HepG2 (cell line): ENCODE results near the gene SDK2. TPM values are rescaled to one million over a fixed set of nuclear protein-coding genes. Genes with fewer than 3 reads are reported as not detected.

ENCODE experiments used
- ATAC-seq: fragments of 200-7000 bp; cut with Tn5 transposase; 3 replicates; pipeline ENCODE4 v1.9.1; 2020; ENCODE audit warnings: mild to moderate bottlenecking, moderate library complexity
- BruUV-seq: library from RNA; stranded (reverse); fragments of 400-500 nt; replicated peaks from 2 replicates; lab custom pipeline; 2021; lab: Mats Ljungman, UMichigan
- CTCF ChIA-PET: fragments of 300-600 bp; formaldehyde crosslinking; extraction: SDS; loops from one replicate; lab custom pipeline; 2021; ENCODE audit warnings: low total read pairs, inconsistent platforms, low intra/inter-chr PET ratio; lab: Yijun Ruan, JAX
- POLR2A ChIA-PET: fragments of 350-600 bp; sonication (Branson Sonifier 250); formaldehyde crosslinking; loops from one replicate; lab custom pipeline; 2020; ENCODE audit warnings: antibody characterized with exemption, inconsistent platforms; lab: Yijun Ruan, JAX
- DNase-seq: peaks from one replicate; pipeline ENCODE4 v3.0.0-alpha.2; 2015; ENCODE audit warnings: low spot score
- FAIRE-seq: peaks from 3 replicates; lab custom pipeline; 2011; peaks lifted over from hg19 to GRCh38; lab: Jason Lieb, UNC
- H2AFZ ChIP-seq: one replicate; pipeline ENCODE4 v1.6.1; 2011; ENCODE audit warnings: low read length, inconsistent platforms
- H3K27ac ChIP-seq: fragments of 300-600 bp; 3 replicates; pipeline ENCODE4 v1.8.0; 2011; ENCODE audit warnings: mixed run types, mild to moderate bottlenecking, mixed read lengths, low read length, inconsistent platforms; ENCODE audit not compliant: insufficient read depth; ENCODE audit errors: extremely low read length
- H3K27me3 ChIP-seq, 2 experiments: fragments of 200-600 bp in 1 of 2; 2 replicates in 1 of 2; 3 replicates in 1 of 2; pipeline versions ENCODE4 v1.6.0 to v1.8.0; 2011; ENCODE audit warnings: low read length in 2 of 2, mild to moderate bottlenecking in 2 of 2, moderate library complexity in 2 of 2, inconsistent platforms in 1 of 2; ENCODE audit not compliant: insufficient read depth in 2 of 2, control insufficient read depth in 1 of 2
- H3K36me3 ChIP-seq, 2 experiments: fragments of 200-600 bp in 1 of 2; replicated peaks in 1 of 2; 2 replicates in 1 of 2; 3 replicates in 1 of 2; pipeline versions ENCODE4 v1.5.1 to v1.8.0; 2011; ENCODE audit warnings: low read length in 2 of 2, inconsistent platforms in 1 of 2; ENCODE audit not compliant: insufficient read depth in 2 of 2, control insufficient read depth in 1 of 2
- H3K4me1 ChIP-seq: 2 replicates; pipeline ENCODE4 v1.5.1; 2012; ENCODE audit warnings: low read length, inconsistent platforms; ENCODE audit not compliant: insufficient read depth
- H3K4me2 ChIP-seq: 2 replicates; pipeline ENCODE4 v1.6.0; 2011; ENCODE audit warnings: low read depth, low read length, inconsistent platforms
- H3K4me3 ChIP-seq, 3 experiments: fragments of 200-600 bp in 1 of 3; sonication (generic), shearing (Covaris generic) in 1 of 3; replicated peaks in 1 of 3; 2 replicates each; pipeline ENCODE4 v1.5.1; 2011 to 2016; ENCODE audit warnings: low read length in 3 of 3, inconsistent platforms in 2 of 3, low read depth in 2 of 3, mild to moderate bottlenecking in 2 of 3, control low read depth in 1 of 3, mixed read lengths in 1 of 3; ENCODE audit not compliant: insufficient read depth in 1 of 3
- H3K79me2 ChIP-seq: one replicate; pipeline ENCODE4 v1.6.1; 2011; ENCODE audit warnings: low read length, inconsistent platforms; ENCODE audit not compliant: insufficient read depth
- H3K9ac ChIP-seq: 2 replicates; pipeline ENCODE4 v1.6.0; 2011; ENCODE audit warnings: mild to moderate bottlenecking, low read depth, low read length, inconsistent platforms; ENCODE audit not compliant: insufficient read depth
- H3K9me3 ChIP-seq: 2 replicates; pipeline ENCODE4 v1.5.1; 2012; ENCODE audit warnings: mild to moderate bottlenecking, low read length
- H4K20me1 ChIP-seq: 2 replicates; pipeline ENCODE4 v1.6.0; 2011; ENCODE audit warnings: inconsistent platforms, mild to moderate bottlenecking, low read length, moderate library complexity; ENCODE audit not compliant: insufficient read depth
- EED ChIP-seq: sonication (generic); formaldehyde crosslinking; IDR thresholded peaks from 2 replicates; pipeline ENCODE4 v1.5.0; 2020; ENCODE audit warnings: mild to moderate bottlenecking, missing genetic modification reagents
- ETV5 ChIP-seq: IDR thresholded peaks from 2 replicates; pipeline ENCODE4 v1.6.1; 2018; ENCODE audit warnings: missing biosample characterization, missing genetic modification reagents, inconsistent platforms, borderline replicate concordance
- ISX ChIP-seq: sonication (generic); formaldehyde crosslinking; conservative IDR thresholded peaks from 2 replicates; pipeline ENCODE4 v1.5.0; 2020; ENCODE audit warnings: missing genetic modification reagents
- KDM6A ChIP-seq: IDR thresholded peaks from 2 replicates; pipeline ENCODE4 v1.6.1; 2016; ENCODE audit warnings: low read depth
- SMAD3 ChIP-seq: sonication (generic); formaldehyde crosslinking; IDR thresholded peaks from 2 replicates; pipeline ENCODE4 v1.4.0; 2020; ENCODE audit warnings: missing genetic modification reagents
- TBL1XR1 ChIP-seq: fragments of 150-350 bp; IDR thresholded peaks from 2 replicates; pipeline ENCODE4 v1.6.1; 2014; ENCODE audit warnings: borderline replicate concordance, low read length; ENCODE audit not compliant: partially characterized antibody
- TBP ChIP-seq: sonication (generic); formaldehyde crosslinking; IDR thresholded peaks from 2 replicates; pipeline ENCODE4 v1.5.0; 2020; ENCODE audit warnings: missing genetic modification reagents
- ZBTB7B ChIP-seq: sonication (generic); formaldehyde crosslinking; IDR thresholded peaks from 2 replicates; pipeline ENCODE4 v1.4.0; 2020; ENCODE audit warnings: missing genetic modification reagents
- ZNF280B ChIP-seq: sonication (generic); formaldehyde crosslinking; IDR thresholded peaks from 2 replicates; pipeline ENCODE4 v1.5.0; 2020; ENCODE audit warnings: missing genetic modification reagents, mild to moderate bottlenecking, borderline replicate concordance
- ZNF614 ChIP-seq: IDR thresholded peaks from 2 replicates; pipeline ENCODE4 v1.6.1; 2018; ENCODE audit warnings: missing biosample characterization, missing genetic modification reagents, inconsistent platforms, borderline replicate concordance
- WGBS: methylation state at CpG from one replicate; pipeline ENCODE4 v1.1.6; 2017; ENCODE audit warnings: low lambda C conversion rate; 5-methylcytosine and 5-hydroxymethylcytosine counted together
- in situ Hi-C: cut with HindIII; loops from 2 replicates; pipeline ENCODE4 v1.10.0; 2017; ENCODE audit warnings: low pct_unique_long_range_greater_than_20kb; ENCODE audit not compliant: extremely low pct_ligation_motif_present
- intact Hi-C: fragments of 100-400 bp; cut with micrococcal nuclease; formaldehyde crosslinking; loops from one replicate; pipeline ENCODE4 v1.10.0; 2022; ENCODE audit not compliant: unreplicated experiment
- polyA plus RNA-seq, 8 experiments: library from polyadenylated mRNA; depleted of rRNA in 3 of 8; stranded (reverse) in 7 of 8; unstranded in 1 of 8; fragments of >200 nt; fragmentation: Illumina TruSeq in 4 of 8; extraction: Trizol in 4 of 8; gene quantifications; 2 replicates each; pipeline versions ENCODE4 v1.2.1 to v1.2.3, GENCODE V29; 2011 to 2016; ENCODE audit warnings: low read depth in 4 of 8, missing spikeins in 1 of 8, mixed read lengths in 1 of 8; ENCODE audit not compliant: insufficient read depth in 1 of 8
- total RNA-seq, 5 experiments: library from RNA; depleted of rRNA; stranded (reverse); fragments of >200 nt; fragmentation: Illumina TruSeq; extraction: Trizol; gene quantifications; 2 replicates each; pipeline ENCODE4 v1.2.3, GENCODE V29; 2016; ENCODE audit warnings: low read depth in 1 of 5
- TF ChIP-seq, protein P1 (sequence below): sonication (generic); formaldehyde crosslinking; IDR thresholded peaks from one replicate; pipeline ENCODE4 v1.5.1; 2020; ENCODE audit warnings: mild to moderate bottlenecking, missing genetic modification reagents; ENCODE audit errors: not compliant biosample characterization
- TF ChIP-seq, protein P2 (sequence below): sonication (generic); formaldehyde crosslinking; IDR thresholded peaks from 2 replicates; pipeline ENCODE4 v1.9.0; 2022; ENCODE audit warnings: missing genetic modification reagents, mild to moderate bottlenecking, borderline replicate concordance

SDK2 gene
- total and polyA plus RNA-seq, 2 of the 13 experiments (the other 11 are each of a cell fraction or from before 2014, with no cell fraction given): not detected

GRCh38 chr17:73429440-73430164 lies 214.6 kb downstream of the SDK2 start:
- no peak overlapping the region for H3K27ac ChIP-seq
- no peak overlapping the region for H2AFZ ChIP-seq
- intact Hi-C loops (loop anchor here (2.0 kb wide), 1 partner anchor 747 kb away; no protein-coding TSS in a partner anchor), in situ Hi-C loops (loop anchor here (10.0 to 25.0 kb wide), 3 partner anchors 285 to 755 kb away; no protein-coding TSS in a partner anchor)
- ChIA-PET CTCF (interaction anchor here (1.3 to 2.8 kb wide), 5 partner anchors 280 to 747 kb away, joined by 3 to 22 read pairs (median 9); no protein-coding TSS in a partner anchor), POLR2A (no interaction called here)
- ATAC-seq (peak; percentile 95), FAIRE-seq (peak; percentile 79), DNase-seq (peak; percentile 59)
- BruUV-seq: no TSS peak
- peaks cover 7% of the 10 kb centered on the region; the same call in 1 of the 2 replicates for H3K4me1 ChIP-seq
- H3K79me2 ChIP-seq: no peaks in the 10 kb centered on the region
- 5% methylated on average over 8 of the region's 14 CpGs for WGBS
- H3K36me3 ChIP-seq: no peaks in the 10 kb centered on the region
- no peaks in the 10 kb centered on the region for H4K20me1 ChIP-seq
- H3K4me2 ChIP-seq: no peak overlapping the region
- H3K9ac ChIP-seq: no peak overlapping the region
- H3K4me3 ChIP-seq: no peak overlapping the region
- H3K27me3 ChIP-seq: peaks cover 8 to 56% of the 10 kb centered on the region in 2 experiments
- no peaks in the 10 kb centered on the region for H3K9me3 ChIP-seq
- TF ChIP-seq KDM6A (CRISPR knock-in tag) (no peak), ZNF614 (CRISPR knock-in tag) (no peak), ZBTB7B (CRISPR knock-in tag) (0 out of 2 replicates have a peak, but pooled peaks have one; percentile 32), TBP (no peak), ISX (no peak), EED (CRISPR knock-in tag) (no peak), SMAD3 (CRISPR knock-in tag) (no peak), TBL1XR1 (no peak), ZNF280B (CRISPR knock-in tag) (no peak), ETV5 (no peak)
- TF ChIP-seq, protein P1, sequence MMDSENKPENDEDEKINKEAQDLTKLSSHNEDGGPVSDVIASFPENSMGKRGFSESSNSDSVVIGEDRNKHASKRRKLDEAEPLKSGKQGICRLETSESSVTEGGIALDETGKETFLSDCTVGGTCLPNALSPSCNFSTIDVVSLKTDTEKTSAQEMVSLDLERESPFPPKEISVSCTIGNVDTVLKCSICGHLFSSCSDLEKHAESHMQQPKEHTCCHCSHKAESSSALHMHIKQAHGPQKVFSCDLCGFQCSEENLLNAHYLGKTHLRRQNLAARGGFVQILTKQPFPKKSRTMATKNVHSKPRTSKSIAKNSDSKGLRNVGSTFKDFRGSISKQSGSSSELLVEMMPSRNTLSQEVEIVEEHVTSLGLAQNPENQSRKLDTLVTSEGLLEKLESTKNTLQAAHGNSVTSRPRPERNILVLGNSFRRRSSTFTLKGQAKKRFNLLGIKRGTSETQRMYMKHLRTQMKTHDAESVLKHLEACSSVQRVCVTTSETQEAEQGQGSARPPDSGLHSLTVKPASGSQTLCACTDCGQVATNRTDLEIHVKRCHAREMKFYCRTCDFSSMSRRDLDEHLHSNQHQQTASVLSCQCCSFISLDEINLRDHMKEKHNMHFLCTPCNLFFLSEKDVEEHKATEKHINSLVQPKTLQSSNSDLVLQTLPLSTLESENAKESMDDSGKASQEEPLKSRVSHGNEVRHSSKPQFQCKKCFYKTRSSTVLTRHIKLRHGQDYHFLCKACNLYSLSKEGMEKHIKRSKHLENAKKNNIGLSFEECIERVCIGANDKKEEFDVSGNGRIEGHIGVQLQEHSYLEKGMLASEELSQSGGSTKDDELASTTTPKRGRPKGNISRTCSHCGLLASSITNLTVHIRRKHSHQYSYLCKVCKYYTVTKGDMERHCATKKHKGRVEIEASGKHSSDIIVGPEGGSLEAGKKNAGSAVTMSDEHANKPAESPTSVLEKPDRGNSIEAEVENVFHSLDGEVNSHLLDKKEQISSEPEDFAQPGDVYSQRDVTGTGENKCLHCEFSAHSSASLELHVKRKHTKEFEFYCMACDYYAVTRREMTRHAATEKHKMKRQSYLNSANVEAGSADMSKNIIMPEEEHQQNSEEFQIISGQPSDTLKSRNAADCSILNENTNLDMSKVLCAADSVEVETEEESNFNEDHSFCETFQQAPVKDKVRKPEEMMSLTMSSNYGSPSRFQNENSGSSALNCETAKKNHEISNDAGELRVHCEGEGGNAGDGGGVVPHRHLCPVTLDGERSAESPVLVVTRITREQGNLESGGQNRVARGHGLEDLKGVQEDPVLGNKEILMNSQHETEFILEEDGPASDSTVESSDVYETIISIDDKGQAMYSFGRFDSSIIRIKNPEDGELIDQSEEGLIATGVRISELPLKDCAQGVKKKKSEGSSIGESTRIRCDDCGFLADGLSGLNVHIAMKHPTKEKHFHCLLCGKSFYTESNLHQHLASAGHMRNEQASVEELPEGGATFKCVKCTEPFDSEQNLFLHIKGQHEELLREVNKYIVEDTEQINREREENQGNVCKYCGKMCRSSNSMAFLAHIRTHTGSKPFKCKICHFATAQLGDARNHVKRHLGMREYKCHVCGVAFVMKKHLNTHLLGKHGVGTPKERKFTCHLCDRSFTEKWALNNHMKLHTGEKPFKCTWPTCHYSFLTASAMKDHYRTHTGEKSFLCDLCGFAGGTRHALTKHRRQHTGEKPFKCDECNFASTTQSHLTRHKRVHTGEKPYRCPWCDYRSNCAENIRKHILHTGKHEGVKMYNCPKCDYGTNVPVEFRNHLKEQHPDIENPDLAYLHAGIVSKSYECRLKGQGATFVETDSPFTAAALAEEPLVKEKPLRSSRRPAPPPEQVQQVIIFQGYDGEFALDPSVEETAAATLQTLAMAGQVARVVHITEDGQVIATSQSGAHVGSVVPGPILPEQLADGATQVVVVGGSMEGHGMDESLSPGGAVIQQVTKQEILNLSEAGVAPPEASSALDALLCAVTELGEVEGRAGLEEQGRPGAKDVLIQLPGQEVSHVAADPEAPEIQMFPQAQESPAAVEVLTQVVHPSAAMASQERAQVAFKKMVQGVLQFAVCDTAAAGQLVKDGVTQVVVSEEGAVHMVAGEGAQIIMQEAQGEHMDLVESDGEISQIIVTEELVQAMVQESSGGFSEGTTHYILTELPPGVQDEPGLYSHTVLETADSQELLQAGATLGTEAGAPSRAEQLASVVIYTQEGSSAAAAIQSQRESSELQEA (CRISPR knock-in tag): no peak
- TF ChIP-seq, protein P2, sequence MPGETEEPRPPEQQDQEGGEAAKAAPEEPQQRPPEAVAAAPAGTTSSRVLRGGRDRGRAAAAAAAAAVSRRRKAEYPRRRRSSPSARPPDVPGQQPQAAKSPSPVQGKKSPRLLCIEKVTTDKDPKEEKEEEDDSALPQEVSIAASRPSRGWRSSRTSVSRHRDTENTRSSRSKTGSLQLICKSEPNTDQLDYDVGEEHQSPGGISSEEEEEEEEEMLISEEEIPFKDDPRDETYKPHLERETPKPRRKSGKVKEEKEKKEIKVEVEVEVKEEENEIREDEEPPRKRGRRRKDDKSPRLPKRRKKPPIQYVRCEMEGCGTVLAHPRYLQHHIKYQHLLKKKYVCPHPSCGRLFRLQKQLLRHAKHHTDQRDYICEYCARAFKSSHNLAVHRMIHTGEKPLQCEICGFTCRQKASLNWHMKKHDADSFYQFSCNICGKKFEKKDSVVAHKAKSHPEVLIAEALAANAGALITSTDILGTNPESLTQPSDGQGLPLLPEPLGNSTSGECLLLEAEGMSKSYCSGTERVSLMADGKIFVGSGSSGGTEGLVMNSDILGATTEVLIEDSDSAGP (CRISPR knock-in tag): 0 out of 2 replicates have a peak, but pooled peaks have one; percentile 16
